ENCODE data around the gene PRM1.
"Not testable (repeated sequence)": the region's sequence is repeated elsewhere in the genome, so short reads cannot be mapped to it uniquely, and the experiment has no call there.

Gene PRM1

GRCh38 chr16:11313493-11314308 is 32.6 kb upstream of the PRM1 start:
- no peak for DNase-seq

DNA sequence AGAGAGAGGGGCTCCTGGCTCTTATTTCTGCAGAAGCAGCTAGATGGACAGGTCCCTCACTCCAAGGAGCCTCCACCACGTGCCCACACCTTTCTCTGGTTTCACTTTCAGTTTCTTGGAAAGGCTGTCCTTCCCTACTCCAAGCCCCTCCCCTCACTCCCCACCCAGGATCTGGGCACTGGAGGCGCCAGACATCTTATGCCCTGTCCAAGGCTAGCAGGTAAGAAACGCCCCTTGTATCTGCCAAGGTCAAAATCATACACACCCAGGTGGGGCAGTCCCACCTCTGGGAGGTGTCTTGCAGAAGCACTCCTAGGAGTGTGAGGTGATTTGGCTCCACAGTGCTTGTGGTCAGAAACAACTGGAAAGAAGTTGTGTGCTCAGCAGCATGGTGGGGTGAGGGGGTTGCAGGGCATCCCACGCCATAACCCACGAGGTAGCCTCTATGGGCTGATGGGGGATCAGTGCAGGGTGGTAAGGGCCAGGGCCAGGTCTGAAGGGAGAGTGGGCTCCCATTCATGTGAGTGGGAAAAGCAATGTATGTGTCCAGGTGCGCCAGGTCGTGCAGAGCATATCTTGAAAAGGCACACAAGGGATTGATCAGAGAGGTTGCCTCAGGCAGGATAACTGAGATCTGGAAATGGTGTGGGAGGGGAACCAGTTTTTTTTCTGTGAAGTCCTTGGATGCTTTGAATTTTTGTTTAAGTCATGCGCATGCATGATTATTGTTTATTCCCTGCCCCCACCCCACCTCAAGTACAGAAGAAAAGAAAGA is 31.8 kb upstream of the PRM1 start:
- DNase-seq, result no peak

DNA sequence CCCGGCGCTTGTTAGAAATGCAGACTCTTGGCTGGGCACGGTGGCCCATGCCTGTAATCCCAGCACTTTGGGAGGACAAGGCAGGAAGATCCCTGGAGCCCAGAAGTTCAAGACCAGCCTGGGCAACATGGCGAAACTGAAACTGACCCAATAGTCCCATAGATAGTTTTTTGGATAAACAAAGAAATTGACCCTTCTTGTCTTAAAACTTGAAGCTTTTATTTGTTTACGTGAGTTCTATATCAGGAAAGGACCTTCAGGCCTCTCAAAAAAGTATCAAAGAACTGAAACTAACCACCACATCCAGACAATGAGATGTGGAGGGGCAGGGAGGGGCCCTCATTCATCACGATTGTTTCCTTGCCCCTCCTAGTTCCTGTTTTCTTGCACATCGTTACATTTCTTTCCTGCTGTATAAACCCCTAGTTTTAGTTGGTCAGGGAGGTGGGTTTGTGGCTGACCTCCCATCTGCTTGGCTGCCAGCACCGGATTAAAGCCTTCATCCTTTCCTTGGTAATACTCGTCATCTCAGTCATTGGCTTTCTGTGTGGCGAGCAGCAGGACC is 29.9 kb upstream of the PRM1 start:
- DNase-seq, result no peak

DNA sequence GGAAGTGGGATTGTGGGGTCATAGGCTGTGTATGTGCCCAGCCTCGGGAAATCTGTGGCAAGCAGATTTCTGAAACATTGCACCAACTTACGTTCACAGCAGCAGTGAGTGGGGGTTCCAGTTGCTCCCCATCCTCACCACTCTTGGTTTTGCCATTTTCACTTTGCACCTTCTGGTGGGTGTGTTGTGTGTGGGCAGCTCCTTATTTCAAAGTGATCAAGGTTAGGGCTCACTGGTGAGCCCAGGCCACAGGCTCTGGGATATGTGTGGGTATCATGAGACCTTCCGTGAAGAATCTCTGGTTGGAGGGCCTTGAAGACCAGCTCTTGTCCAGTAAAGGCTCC is 29.5 kb upstream of the PRM1 start:
- no peak for DNase-seq

- no peak for DNase-seq
Measured at GRCh38 chr16:11309895-11310633, 28.9 kb upstream of the PRM1 start.

GRCh38 chr16:11308493-11309283 is 27.6 kb upstream of the PRM1 start:
- DNase-seq, result no peak

DNA sequence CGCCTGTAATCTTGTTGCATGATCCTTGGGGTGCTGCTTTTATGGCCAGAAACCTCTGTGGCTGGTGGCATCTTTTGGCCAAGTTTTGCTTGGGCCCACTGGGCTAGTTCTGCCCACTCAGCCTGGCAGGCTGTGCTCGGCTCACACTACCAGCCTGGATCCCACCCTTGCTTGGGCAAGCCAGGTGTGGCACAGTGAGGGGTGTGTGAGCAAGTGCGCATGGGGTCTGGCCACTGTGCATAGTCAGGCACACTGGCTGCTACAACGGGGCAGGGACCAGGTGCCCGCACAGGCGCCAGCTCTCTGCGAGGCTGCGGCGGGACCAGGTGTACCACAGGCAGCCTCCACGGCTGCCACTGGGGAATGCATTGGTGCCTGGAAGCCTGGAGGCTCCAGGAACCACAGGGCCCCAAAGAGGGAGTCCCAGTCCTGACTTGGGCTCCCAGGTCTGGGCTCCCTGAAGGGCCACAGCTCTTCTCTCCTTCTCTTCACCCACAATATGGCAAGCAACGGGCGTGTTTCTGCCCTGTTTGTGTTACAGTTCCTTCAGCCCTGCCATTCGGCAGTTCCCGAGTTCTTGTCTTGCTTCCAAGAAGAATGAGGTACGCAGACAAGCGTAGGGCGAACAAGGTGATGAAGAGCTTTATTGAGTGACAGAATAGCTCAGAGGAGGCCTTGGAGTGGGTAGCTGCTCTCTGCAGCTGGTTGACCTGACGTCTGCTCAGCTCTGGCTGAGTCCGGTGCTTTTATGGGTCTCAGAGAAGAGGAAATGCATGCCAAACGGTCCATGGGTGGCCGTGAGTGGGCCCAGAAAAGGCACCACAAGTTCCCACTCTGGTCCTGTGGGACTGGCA is 26.7 kb upstream of the PRM1 start:
- no peak for DNase-seq

DNA sequence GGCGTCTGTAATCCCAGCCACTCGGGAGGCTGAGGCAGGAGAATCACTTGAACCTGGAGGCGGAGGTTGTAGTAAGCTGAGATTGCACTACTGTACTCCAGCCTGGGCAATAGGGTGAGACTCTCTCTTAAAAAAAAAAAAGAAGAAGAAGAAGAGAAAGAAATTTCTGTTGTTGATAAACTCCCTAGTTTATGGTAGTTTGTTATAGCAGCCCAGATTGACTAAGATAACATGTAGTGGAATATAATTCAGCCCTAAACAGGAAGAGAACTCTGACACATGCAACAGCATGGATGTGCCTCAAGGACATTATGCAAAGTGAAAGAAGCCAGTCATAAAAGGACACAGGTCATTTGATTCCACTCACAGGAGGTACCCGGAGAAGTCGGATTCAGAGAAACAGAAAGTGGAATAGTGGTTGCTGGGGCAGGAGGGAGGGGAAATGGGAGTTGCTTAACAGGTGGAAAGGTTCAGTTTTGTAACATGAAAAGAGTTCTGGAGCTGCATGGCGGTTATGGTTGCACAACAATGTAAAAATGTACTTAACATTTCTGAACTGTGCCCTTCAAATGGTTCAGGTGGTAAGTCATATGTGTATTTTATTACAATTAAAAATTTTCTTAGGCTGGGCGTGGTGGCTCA is 26.0 kb upstream of the PRM1 start:
- no peak for DNase-seq

GRCh38 chr16:11306381-11306780 is 25.3 kb upstream of the PRM1 start:
- no peak for DNase-seq

- DNase-seq, result no peak
Measured at GRCh38 chr16:11303405-11304138, 22.4 kb upstream of the PRM1 start.

DNA sequence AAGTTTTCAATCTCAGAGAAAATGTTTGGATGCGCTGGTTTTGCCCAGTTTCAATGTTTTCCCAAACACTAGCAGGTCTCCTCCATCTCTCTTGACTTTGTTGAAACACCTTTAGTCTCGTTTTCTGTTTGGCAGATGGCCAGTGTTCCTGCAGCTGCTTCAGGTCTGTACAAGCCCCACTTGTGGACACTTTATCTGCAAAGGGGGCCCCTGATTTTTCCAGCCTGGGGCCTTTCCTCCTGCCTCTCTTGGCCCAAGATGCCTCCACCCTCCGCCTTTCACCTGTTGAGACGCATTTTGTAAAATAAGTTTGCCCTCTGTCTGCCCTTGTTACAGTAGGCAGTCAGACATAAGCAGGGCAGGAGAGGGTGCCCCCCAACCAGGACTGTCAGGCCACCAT is 21.8 kb upstream of the PRM1 start:
- DNase-seq, result no peak

- DNase-seq, result no peak
Measured at GRCh38 chr16:11301645-11302501, 20.7 kb upstream of the PRM1 start.

DNA sequence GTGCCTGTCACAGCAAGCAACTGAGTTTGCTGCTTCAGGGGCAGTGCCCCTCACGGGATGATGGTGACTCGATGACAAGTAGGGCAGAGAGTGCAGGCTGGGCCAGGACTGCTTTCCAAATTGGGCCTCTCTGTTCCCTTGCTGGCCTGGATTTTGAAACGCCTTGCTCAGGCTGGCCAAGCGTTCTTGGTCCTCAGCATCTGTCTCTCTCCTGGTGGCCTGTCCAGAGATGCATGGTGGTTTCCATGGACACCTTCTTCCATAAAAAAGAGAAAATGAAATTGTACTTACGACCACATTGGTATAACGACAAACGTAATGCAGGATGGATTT is 19.4 kb upstream of the PRM1 start:
- DNase-seq, result no peak

DNA sequence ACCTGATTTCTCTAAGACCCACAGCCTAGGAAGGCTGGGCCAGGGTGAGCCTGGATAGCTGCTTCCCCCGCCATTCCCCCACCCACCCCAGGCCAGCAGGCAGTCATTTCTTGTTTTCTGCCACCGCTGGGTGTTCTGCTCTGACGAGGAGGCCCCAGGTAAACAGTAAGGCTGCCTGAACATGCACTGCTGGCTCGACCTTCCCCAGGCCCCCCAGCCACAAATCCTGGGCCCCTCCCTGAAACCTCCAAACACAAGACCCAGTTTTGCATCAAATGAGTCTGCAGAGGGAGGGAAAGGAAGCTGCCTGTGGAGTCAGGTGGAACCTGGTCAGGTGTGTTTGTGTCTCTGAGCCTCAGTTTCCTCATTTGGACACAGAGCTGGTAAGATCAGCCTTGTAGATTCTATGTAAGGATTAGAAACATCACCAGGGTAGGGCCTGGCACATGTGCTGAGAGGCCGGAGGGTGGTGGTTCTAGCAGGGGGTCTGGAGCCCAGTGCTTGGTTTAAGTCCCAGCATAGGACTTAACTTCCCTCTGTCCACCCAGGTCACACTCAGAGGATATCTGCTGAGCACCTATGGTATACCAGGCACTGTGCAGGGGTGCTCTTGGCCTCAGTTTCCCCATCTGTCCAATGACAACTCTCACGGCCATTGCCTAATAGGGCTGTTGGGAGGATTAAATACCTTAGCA is 18.9 kb upstream of the PRM1 start:
- DNase-seq, result no peak

GRCh38 chr16:11298950-11299547 is 17.9 kb upstream of the PRM1 start:
- not testable (repeated sequence) for DNase-seq

- DNase-seq, result no peak
Measured at GRCh38 chr16:11298143-11298900, 17.2 kb upstream of the PRM1 start.

DNA sequence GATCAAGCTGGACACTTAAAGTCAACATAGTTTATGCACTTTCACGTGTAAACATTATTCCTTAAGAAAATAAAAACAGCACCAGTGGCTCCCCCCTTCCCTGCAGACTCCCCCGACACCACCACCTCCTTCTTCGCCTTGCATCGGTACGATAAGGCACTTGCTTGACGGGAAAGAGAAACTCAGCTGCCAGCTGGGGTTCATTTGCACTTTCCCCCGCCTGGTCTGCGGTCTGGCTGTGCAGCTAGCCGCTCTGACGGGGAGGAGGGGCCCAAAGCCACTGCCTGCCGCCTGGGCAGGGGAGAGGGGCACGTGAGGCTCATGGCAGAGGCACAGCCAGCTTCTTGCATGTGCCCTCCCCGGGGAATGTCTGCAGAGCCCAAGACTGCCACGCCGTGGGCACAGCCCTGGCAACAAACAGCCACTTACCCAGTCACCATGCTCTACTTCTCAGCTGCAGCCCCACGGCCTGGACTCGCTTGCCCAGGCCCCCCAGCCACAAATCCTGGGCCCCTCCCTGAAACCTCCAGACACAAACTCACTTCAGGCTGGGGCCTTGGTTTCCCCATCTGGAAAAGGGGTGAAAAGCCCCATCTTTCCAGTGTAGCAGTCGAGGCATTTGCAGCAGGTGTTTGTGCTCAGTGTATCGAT is 16.5 kb upstream of the PRM1 start:
- DNase-seq, result no peak
